GM12801 (cell line): ENCODE measurements around the gene CTNNA3.

Source experiments
- CTCF ChIP-seq: IDR thresholded peaks from one replicate; pipeline ENCODE4 v1.5.1; 2011; ENCODE audit warnings: control low read depth; ENCODE audit not compliant: insufficient read length; ENCODE audit errors: extremely low read depth

The CTNNA3 gene

GRCh38 chr10:66144016-66144415, 1552.0 kb downstream of the CTNNA3 start:
- no peak for TF ChIP-seq CTCF

GRCh38 chr10:66102756-66103155, 1593.2 kb downstream of the CTNNA3 start:
- no peak for TF ChIP-seq CTCF

- no peak for TF ChIP-seq CTCF
Measured at GRCh38 chr10:66098595-66099480, 1597.2 kb downstream of the CTNNA3 start.

- TF ChIP-seq CTCF = no peak
Measured at GRCh38 chr10:66095610-66096009, 1600.4 kb downstream of the CTNNA3 start.

GRCh38 chr10:66085906-66086305, 1610.1 kb downstream of the CTNNA3 start:
- no peak for TF ChIP-seq CTCF

- no peak for TF ChIP-seq CTCF
Measured at GRCh38 chr10:66071907-66072306, 1624.1 kb downstream of the CTNNA3 start.

GRCh38 chr10:66058594-66058993, 1637.4 kb downstream of the CTNNA3 start:
- TF ChIP-seq CTCF = no peak
